ENCODE data around the gene CCDC33. TPM values are rescaled to one million over a fixed set of nuclear protein-coding genes. Genes with fewer than 3 reads are reported as not detected.
A peak's percentile ranks its signal among the peaks of the same experiment; 100 is the strongest.

Gene CCDC33
- total RNA-seq, 1 donor from 2014 or later, result 0.41 TPM

GRCh38 chr15:74281147-74282133 lies 45.3 kb downstream of the CCDC33 start:
- no peak overlapping the region for H2AFZ ChIP-seq (ENCODE audit: low read depth, low read length)
- Mint-ChIP-seq H3K9me3 (ENCODE audit: unreplicated experiment) (peaks cover 4% of the 10 kb centered on the region), H3K4me1 (ENCODE audit: low read depth, unreplicated experiment) (no peaks in the 10 kb centered on the region), H3K36me3 (ENCODE audit: low read depth, unreplicated experiment) (no peaks in the 10 kb centered on the region), H3K4me3 (ENCODE audit: unreplicated experiment) (no peak overlapping the region), H3K27me3 (ENCODE audit: low read depth, unreplicated experiment) (peaks cover 79% of the 10 kb centered on the region), H3K27ac (ENCODE audit: unreplicated experiment) (no peak overlapping the region)
- H3K9me3 ChIP-seq (ENCODE audit: insufficient read depth, low read depth, low read length), result no peaks in the 10 kb centered on the region
- no peaks in the 10 kb centered on the region for H3K4me1 ChIP-seq (ENCODE audit: insufficient read depth, low read length)
- H3K4me2 ChIP-seq (ENCODE audit: low read length), result no peak overlapping the region
- no peaks in the 10 kb centered on the region for H3K79me2 ChIP-seq (ENCODE audit: insufficient read depth, low read length)
- H3K27me3 ChIP-seq (ENCODE audit: insufficient read depth, low read length), result peaks cover 38% of the 10 kb centered on the region
- no peaks in the 10 kb centered on the region for H3K36me3 ChIP-seq (ENCODE audit: insufficient read depth, low read length)
- H3K9ac ChIP-seq (ENCODE audit: low read length), result no peak overlapping the region
- no peak overlapping the region for H3K4me3 ChIP-seq (ENCODE audit: insufficient read depth, low read depth, low read length)
- TF ChIP-seq CTCF (IDR thresholded peaks at IDR 0.05; ENCODE audit: insufficient read depth, low read depth, low read length) (no peak), EZH2 (IDR thresholded peaks at IDR 0.05; ENCODE audit: insufficient read depth, low read length) (peak; percentile 16)
- H3K27ac ChIP-seq (ENCODE audit: low read depth, low read length), result no peak overlapping the region
- no peaks in the 10 kb centered on the region for H4K20me1 ChIP-seq (ENCODE audit: insufficient read depth, low read length)
- DNase-seq (ENCODE audit: low read depth) (no peak), FAIRE-seq (no peak)

- no peak for TF ChIP-seq EZH2 (IDR thresholded peaks at IDR 0.05; ENCODE audit: insufficient read depth, low read length)
- TF ChIP-seq CTCF (IDR thresholded peaks at IDR 0.05; ENCODE audit: insufficient read depth, low read depth, low read length), result no peak
- Mint-ChIP-seq H3K4me1 (ENCODE audit: low read depth, unreplicated experiment) (peaks cover 4% of the 10 kb centered on the region), H3K27me3 (ENCODE audit: low read depth, unreplicated experiment) (peaks cover 71% of the 10 kb centered on the region), H3K27ac (ENCODE audit: unreplicated experiment) (no peak overlapping the region), H3K9me3 (ENCODE audit: unreplicated experiment) (peaks cover 4% of the 10 kb centered on the region), H3K36me3 (ENCODE audit: low read depth, unreplicated experiment) (no peaks in the 10 kb centered on the region), H3K4me3 (ENCODE audit: unreplicated experiment) (no peak overlapping the region)
- peaks cover 43% of the 10 kb centered on the region for H3K27me3 ChIP-seq (ENCODE audit: insufficient read depth, low read length)
- no peaks in the 10 kb centered on the region for H4K20me1 ChIP-seq (ENCODE audit: insufficient read depth, low read length)
- H3K79me2 ChIP-seq (ENCODE audit: insufficient read depth, low read length), result no peaks in the 10 kb centered on the region
- no peak overlapping the region for H2AFZ ChIP-seq (ENCODE audit: low read depth, low read length)
- no peaks in the 10 kb centered on the region for H3K4me1 ChIP-seq (ENCODE audit: insufficient read depth, low read length)
- DNase-seq (ENCODE audit: low read depth), result no peak
- no peak overlapping the region for H3K4me2 ChIP-seq (ENCODE audit: low read length)
- no peak for FAIRE-seq
- H3K9me3 ChIP-seq (ENCODE audit: insufficient read depth, low read depth, low read length), result no peaks in the 10 kb centered on the region
- H3K9ac ChIP-seq (ENCODE audit: low read length), result no peak overlapping the region
- no peaks in the 10 kb centered on the region for H3K36me3 ChIP-seq (ENCODE audit: insufficient read depth, low read length)
- H3K27ac ChIP-seq (ENCODE audit: low read depth, low read length), result no peak overlapping the region
- no peak overlapping the region for H3K4me3 ChIP-seq (ENCODE audit: insufficient read depth, low read depth, low read length)
Observed at GRCh38 chr15:74283368-74283767, 47.2 kb downstream of the CCDC33 start.

- FAIRE-seq (no peak), DNase-seq (ENCODE audit: low read depth) (no peak)
- Histone ChIP-seq H2AFZ (ENCODE audit: low read depth, low read length) (no peak overlapping the region), H3K4me3 (ENCODE audit: insufficient read depth, low read depth, low read length) (no peak overlapping the region), H3K27ac (ENCODE audit: low read depth, low read length) (no peak overlapping the region), H3K27me3 (ENCODE audit: insufficient read depth, low read length) (peaks cover 19% of the 10 kb centered on the region), H3K36me3 (ENCODE audit: insufficient read depth, low read length) (no peaks in the 10 kb centered on the region), H3K9me3 (ENCODE audit: insufficient read depth, low read depth, low read length) (no peaks in the 10 kb centered on the region), H4K20me1 (ENCODE audit: insufficient read depth, low read length) (no peaks in the 10 kb centered on the region), H3K79me2 (ENCODE audit: insufficient read depth, low read length) (no peaks in the 10 kb centered on the region), H3K4me2 (ENCODE audit: low read length) (no peak overlapping the region), H3K9ac (ENCODE audit: low read length) (no peak overlapping the region), H3K4me1 (ENCODE audit: insufficient read depth, low read length) (peaks cover 18% of the 10 kb centered on the region)
- no peaks in the 10 kb centered on the region for H3K36me3 Mint-ChIP-seq (ENCODE audit: low read depth, unreplicated experiment)
- H3K4me1 Mint-ChIP-seq (ENCODE audit: low read depth, unreplicated experiment), result peaks cover 13% of the 10 kb centered on the region
- no peak overlapping the region for H3K27ac Mint-ChIP-seq (ENCODE audit: unreplicated experiment)
- H3K4me3 Mint-ChIP-seq (ENCODE audit: unreplicated experiment), result no peak overlapping the region
- TF ChIP-seq EZH2 (IDR thresholded peaks at IDR 0.05; ENCODE audit: insufficient read depth, low read length), result no peak
- no peak for TF ChIP-seq CTCF (IDR thresholded peaks at IDR 0.05; ENCODE audit: insufficient read depth, low read depth, low read length)
- peaks cover 43% of the 10 kb centered on the region for H3K27me3 Mint-ChIP-seq (ENCODE audit: low read depth, unreplicated experiment)
- H3K9me3 Mint-ChIP-seq (ENCODE audit: unreplicated experiment), result no peaks in the 10 kb centered on the region
Observed at GRCh38 chr15:74289671-74290070, 53.5 kb downstream of the CCDC33 start.
